HG02943 (cell line): ENCODE results near the gene MT4.

Experiments
- ATAC-seq: cut with Tn5 transposase; IDR thresholded peaks from one replicate; pipeline ENCODE4 v1.9.1; 2021; ENCODE audit warnings: mild to moderate bottlenecking, low read depth, moderate library complexity; ENCODE audit not compliant: unreplicated experiment

MT4 gene

DNA sequence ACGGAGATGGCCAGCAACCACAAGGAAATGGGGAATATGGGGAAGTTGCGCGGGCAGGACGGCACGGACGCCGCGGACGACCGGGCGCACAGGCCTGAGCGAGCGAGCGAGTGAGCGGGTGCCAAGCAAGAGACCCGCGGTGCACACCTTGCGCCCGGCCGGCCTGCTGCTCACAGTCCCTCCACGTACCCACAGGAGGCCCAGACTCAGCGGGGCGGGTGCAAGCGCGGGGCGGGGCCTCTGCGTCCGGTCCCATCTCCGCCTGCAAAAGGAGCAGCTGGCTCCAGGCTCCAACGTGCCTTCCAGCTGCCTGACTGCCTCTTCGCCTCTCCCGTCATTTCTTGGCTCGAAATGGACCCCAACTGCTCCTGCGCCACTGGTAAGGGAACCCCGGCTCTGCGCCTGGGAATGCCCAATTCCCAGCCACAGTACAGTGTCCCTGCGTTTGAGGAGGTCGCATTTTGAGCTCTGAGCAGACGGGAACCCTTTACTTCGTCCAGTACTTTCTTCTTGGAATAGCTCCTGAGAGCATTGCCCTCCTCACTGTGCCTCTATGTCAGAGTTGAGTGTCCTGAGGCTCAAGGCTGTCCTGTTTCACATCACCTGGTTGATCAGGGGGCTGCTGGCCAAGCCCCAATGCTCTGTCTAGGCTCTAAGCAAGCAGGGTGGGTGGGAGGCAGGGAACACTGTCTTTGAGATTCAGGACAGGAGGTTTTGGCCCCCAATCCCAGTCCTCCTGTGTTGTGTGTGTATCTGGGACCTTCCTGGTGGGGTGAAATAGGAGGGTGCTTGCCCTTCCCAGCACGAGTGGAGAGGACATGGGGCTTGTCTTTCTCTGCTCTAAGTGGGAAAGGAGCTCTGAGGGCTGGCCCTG is 52.6 kb downstream of the MT4 start:
- ATAC-seq: no peak

DNA sequence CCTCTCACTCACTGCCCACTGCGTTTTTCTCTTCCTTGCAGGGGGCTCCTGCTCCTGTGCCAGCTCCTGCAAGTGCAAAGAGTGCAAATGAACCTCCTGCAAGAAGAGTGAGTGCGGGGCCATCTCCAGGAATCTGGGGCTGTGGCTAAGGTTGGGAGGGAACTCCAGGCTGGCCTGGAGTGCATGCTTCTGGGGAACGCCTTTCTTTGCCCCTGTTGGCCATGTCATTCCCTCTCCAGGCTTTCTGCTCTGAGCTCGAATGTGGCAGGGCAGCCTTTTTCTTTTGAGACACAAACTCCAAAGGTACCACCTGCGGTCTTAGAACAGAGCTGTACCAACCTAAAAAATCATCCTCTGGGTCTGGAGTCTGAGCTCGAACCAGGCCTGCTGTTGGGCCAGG is 53.3 kb downstream of the MT4 start:
- ATAC-seq: no peak
